DOHH2 (cell line): ENCODE data around the gene PC.

Experiments
- EZH2phosphoT487 ChIP-seq: fragments of 200-600 bp; sonication (generic); IDR thresholded peaks from 2 replicates; pipeline ENCODE4 v1.6.1; 2017; ENCODE audit warnings: borderline replicate concordance, mild to moderate bottlenecking, antibody characterized with exemption, low read length, moderate library complexity, mixed read lengths
- TF ChIP-seq, protein P1 (sequence below): fragments of 200-600 bp; sonication (generic); IDR thresholded peaks from one replicate; pipeline ENCODE4 v1.5.1; 2014; ENCODE audit warnings: antibody characterized with exemption, mild to moderate bottlenecking, low read depth, low read length; ENCODE audit not compliant: poor library complexity, severe bottlenecking

DNA sequence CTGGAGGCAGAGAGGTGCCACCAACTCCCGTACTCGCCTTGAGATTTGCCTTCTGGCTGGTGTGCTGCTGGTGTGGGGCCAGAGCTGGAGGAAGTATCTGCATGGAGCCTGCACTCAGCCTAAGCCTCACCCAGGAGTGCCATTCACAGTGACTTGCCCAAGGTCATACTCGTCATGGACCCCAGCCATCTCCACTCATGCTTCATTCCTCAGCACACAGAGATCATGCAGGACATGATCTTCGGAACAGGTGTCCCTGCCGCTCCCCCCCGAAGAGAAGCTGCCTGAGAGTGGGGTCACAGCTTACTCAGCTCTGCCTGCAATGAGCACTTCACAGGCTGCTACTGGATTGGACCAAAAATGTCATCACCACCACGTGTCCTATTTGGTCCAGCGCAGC is 49.0 kb downstream of the PC start:
- TF ChIP-seq, protein P1, sequence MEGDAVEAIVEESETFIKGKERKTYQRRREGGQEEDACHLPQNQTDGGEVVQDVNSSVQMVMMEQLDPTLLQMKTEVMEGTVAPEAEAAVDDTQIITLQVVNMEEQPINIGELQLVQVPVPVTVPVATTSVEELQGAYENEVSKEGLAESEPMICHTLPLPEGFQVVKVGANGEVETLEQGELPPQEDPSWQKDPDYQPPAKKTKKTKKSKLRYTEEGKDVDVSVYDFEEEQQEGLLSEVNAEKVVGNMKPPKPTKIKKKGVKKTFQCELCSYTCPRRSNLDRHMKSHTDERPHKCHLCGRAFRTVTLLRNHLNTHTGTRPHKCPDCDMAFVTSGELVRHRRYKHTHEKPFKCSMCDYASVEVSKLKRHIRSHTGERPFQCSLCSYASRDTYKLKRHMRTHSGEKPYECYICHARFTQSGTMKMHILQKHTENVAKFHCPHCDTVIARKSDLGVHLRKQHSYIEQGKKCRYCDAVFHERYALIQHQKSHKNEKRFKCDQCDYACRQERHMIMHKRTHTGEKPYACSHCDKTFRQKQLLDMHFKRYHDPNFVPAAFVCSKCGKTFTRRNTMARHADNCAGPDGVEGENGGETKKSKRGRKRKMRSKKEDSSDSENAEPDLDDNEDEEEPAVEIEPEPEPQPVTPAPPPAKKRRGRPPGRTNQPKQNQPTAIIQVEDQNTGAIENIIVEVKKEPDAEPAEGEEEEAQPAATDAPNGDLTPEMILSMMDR: no peak
- no peak for TF ChIP-seq EZH2phosphoT487
